Measurements from ENCODE around the gene UFD1. TPM values are rescaled to one million over a fixed set of nuclear protein-coding genes. Genes with fewer than 3 reads are reported as not detected.
"Not testable (repeated sequence)": the region's sequence is repeated elsewhere in the genome, so short reads cannot be mapped to it uniquely, and the experiment has no call there.

The UFD1 gene
- total RNA-seq, 1 donor from 2014 or later, result 99.9 TPM

DNA sequence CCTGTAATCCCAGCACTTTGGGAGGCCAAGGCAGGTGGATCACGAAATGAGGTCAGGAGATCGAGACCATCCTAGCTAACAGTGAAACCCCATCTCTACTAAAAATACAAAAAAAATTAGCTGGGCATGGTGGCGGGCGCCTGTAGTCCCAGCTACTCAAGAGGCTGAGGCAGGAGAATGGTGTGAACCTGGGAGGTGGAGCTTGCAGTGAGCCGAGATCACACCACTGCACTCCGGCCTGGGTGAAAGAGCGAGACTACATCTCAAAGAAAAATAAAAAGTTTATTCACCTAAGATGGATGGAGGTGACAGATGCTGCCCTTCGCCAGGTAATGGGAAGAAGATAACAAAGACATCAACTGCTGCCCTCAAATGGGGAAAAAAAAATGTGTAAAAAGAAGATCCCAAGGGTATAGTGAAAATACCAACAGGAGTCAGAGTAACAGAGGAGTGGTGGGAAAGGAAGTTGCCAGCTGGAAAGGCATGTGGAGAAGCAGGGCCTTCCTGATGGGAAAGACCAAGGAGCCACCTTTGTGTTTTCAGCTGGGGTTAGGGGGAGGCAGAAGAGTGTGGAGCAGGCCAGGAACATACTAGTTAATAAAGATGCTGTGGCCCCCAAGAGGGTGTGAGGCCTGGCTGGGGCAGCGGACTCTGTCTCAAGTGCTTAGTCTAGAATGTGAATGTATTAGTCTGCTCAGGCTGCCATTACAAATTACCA is 42.4 kb downstream of the UFD1 start:
- H3K27me3 Mint-ChIP-seq; H3K4me3 Mint-ChIP-seq; H3K27ac Mint-ChIP-seq; H3K9me3 Mint-ChIP-seq; intact Hi-C loops (cut with micrococcal nuclease); DNase-seq: not testable (repeated sequence)
- Mint-ChIP-seq H3K36me3 (ENCODE audit: low read depth) (peaks cover 25% of the 10 kb centered on the region), H3K4me1 (peaks cover 20% of the 10 kb centered on the region)

DNA sequence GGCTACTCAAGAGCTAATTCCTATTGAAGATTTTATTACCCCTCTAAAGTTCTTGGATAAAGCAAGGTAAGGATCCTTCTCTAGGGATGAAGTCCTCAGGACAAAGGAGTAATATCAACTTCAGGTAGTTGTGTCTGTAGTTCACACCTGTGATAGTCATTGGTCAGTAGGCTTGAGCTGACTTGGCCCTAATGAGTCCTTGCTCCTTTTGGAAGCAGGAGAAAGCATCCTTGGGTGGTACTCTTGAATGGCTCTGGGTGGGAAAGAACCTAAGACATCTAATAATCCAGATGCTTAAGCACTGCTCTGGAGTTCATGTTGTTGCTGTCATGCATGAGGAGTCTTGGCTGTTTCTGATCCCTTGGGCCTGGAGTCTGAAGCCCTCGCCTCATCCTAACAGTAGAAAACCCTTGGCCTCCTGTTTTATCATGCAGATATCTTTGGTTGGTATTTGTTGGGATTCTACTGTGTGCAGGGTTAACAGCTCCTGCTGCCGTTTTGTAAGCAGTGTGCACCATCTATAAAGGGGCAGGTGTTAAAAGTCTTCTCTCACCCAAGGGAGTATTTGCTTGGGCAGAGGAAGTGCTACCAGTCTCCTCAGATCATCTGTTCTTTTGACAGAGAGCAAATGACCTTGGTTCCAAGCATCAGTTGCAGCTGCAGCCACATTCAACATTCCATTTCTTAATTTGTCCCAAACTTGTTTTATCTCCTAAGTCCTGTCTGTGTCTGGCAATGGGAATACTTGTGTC is 44.0 kb downstream of the UFD1 start:
- H3K4me1 Mint-ChIP-seq, result peaks cover 20% of the 10 kb centered on the region
- intact Hi-C loops (cut with micrococcal nuclease), result loop anchor here (5.0 kb wide), 3 partner anchors 143 to 1482 kb away; partner anchors contain the start of genes CLTCL1, CRKL and SLC25A1
- no peaks in the 10 kb centered on the region for H3K27me3 Mint-ChIP-seq
- no peaks in the 10 kb centered on the region for H3K9me3 Mint-ChIP-seq
- no peak overlapping the region for H3K4me3 Mint-ChIP-seq
- DNase-seq, result no peak
- no peak overlapping the region for H3K27ac Mint-ChIP-seq
- peaks cover 22% of the 10 kb centered on the region for H3K36me3 Mint-ChIP-seq (ENCODE audit: low read depth)

DNA sequence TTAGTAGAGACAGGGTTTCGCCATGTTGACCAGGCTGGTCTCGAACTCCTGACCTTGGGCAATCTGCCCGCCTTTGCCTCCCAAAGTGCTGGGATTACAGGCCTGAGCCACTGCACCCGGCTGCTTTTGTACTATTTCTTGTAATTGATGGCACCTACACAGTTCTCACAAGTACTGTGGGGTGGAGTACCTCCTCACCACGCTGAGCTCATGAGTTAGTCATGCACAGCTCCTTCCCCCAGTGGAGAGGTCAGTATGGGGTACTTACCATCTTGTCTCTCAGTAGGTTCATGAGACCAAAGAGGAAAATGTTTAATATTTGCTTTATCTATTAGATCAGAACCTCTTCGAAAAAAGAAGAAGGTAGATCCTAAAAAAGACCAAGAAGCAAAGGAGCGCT is 44.6 kb downstream of the UFD1 start:
- Mint-ChIP-seq H3K4me1 (peaks cover 26% of the 10 kb centered on the region), H3K36me3 (ENCODE audit: low read depth) (peaks cover 25% of the 10 kb centered on the region), H3K9me3 (no peaks in the 10 kb centered on the region), H3K4me3 (peak overlapping the region; percentile 41), H3K27me3 (no peaks in the 10 kb centered on the region), H3K27ac (peak overlapping the region; percentile 29)
- intact Hi-C loops (cut with micrococcal nuclease), result loop anchor here (5.0 kb wide), 3 partner anchors 142 to 1483 kb away; partner anchors contain the start of genes CLTCL1, CRKL and SLC25A1
- no peak for DNase-seq

DNA sequence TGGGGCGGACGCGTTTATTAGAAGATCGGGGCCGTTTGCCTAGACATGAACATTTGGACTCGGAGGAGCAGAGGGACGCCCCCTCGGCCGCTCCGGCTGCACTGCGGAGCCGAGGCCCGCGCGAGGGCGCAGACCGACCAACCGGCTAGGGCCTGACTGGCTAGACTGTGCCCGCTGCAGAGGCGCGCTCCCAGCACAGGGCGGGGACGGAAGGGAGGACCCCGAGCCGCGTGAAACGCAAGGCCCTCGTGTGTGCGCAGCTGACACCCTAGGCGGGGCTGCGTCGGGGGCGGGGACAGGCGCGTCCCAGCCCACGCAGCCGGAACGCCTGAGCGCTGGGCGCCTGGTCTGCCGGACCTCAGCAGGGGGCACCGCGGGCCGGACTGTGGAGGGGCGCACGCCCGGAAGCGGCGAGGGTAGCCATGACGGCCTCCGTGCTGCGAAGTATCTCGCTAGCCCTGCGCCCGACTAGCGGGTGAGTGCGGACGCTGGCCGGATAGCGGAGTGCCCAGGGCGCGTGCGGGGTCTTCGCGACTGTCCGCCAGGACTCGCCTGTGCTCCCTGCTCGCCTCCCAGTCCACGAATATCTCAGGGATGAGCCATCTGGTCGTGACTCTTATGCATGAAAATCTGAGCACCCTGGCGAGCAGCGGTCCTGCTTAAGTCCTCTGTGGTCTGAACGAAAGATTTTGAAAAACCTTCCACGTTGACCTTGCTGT is 46.7 kb downstream of the UFD1 start, which contains the start of gene MRPL40:
Gene MRPL40 (plus strand): TSS at position 413 of the 719 bp plus-strand sequence. CDS start 10 bp downstream, at position 423.
- Mint-ChIP-seq H3K36me3 (ENCODE audit: low read depth) (peaks cover 30% of the 10 kb centered on the region), H3K27me3 (no peaks in the 10 kb centered on the region), H3K27ac (peak within 1 kb of the TSS; percentile 96), H3K4me1 (peaks cover 33% of the 10 kb centered on the region), H3K9me3 (no peaks in the 10 kb centered on the region), H3K4me3 (peak within 1 kb of the TSS; percentile 92)
- intact Hi-C loops (cut with micrococcal nuclease), result loop anchor here (1.0 to 5.0 kb wide), 5 partner anchors 15 to 1485 kb away; partner anchors contain the start of genes C22orf39, CDC45, CLTCL1 and CRKL
- DNase-seq, result peak; percentile 97

DNA sequence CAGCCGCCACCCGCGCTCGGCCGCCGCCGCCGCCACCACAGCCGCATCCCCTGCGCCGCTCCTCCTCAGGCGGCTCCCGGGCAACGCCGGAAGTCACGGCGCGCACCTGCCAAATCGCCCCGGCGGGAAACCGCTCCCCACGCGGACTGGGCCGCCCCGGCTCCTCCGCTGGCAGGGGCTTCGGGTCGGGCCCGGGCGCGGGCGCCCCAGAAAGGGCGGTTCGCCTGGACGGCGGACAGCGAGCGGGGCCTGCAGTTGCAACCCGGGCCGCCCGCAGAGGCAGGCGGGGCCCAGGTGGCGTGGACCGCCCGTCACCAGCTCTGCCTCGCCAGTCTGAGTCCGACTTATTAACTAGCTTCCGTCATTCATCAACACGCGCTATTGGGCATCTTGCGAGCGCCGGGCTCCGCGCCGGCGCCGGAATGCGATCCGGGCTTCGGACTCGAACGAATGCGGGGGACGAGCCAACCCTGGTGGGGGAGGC is 47.3 kb downstream of the UFD1 start, which contains the start of gene HIRA:
Gene HIRA (minus strand): TSS at position 85 of the 484 bp plus-strand sequence. CDS start 257 bp downstream, outside the sequence.
- peaks cover 38% of the 10 kb centered on the region for H3K4me1 Mint-ChIP-seq
- intact Hi-C loops (cut with micrococcal nuclease), result loop anchor here (1.0 to 5.0 kb wide), 6 partner anchors 16 to 1486 kb away; partner anchors contain the start of genes C22orf39, CDC45, CLTCL1 and CRKL
- no peaks in the 10 kb centered on the region for H3K27me3 Mint-ChIP-seq
- peak within 1 kb of the TSS; percentile 96 for H3K27ac Mint-ChIP-seq
- no peaks in the 10 kb centered on the region for H3K9me3 Mint-ChIP-seq
- H3K36me3 Mint-ChIP-seq (ENCODE audit: low read depth), result peaks cover 33% of the 10 kb centered on the region
- DNase-seq, result peak; percentile 97
- H3K4me3 Mint-ChIP-seq, result peak within 1 kb of the TSS; percentile 92

DNA sequence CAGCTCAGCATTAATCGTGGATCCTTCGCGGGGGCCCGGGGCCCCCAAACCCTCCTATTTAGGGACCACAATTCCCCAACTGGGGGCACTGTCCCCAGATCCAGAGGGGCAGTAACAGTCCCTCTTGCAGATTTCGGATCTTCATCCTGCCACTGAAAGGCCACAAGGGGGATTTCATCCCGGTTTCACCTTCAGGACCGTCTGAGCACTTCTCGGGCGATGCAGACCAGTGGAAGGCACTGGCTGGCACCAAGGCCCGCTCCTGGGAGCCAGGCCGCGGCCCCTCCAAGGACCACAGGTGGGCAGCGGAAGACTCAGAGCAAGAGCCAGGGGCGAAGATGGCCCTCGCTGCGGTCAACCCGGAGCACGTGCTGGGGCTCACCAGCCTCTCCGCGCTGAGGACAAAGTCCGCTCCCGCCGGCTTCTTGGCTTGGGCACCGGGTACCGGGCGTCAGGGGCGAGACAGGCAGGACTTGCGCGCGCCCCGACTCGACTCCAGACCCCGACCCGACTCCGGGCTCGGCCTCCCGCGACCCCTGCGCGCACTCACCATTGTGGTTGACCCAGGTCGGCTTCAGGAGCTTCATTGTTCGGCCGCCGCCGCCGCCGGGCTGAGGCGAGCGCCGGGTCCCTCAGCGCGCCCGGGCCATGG is 48.0 kb downstream of the UFD1 start:
- peaks cover 37% of the 10 kb centered on the region for H3K36me3 Mint-ChIP-seq (ENCODE audit: low read depth)
- no peaks in the 10 kb centered on the region for H3K27me3 Mint-ChIP-seq
- intact Hi-C loops (cut with micrococcal nuclease), result loop anchor here (1.0 to 5.0 kb wide), 5 partner anchors 12 to 1486 kb away; partner anchors contain the start of genes CLTCL1, CRKL, ESS2 and SLC25A1
- no peaks in the 10 kb centered on the region for H3K9me3 Mint-ChIP-seq
- DNase-seq, result peak; percentile 78
- peak overlapping the region; percentile 91 for H3K27ac Mint-ChIP-seq
- H3K4me1 Mint-ChIP-seq, result peaks cover 45% of the 10 kb centered on the region
- peak overlapping the region; percentile 92 for H3K4me3 Mint-ChIP-seq

DNA sequence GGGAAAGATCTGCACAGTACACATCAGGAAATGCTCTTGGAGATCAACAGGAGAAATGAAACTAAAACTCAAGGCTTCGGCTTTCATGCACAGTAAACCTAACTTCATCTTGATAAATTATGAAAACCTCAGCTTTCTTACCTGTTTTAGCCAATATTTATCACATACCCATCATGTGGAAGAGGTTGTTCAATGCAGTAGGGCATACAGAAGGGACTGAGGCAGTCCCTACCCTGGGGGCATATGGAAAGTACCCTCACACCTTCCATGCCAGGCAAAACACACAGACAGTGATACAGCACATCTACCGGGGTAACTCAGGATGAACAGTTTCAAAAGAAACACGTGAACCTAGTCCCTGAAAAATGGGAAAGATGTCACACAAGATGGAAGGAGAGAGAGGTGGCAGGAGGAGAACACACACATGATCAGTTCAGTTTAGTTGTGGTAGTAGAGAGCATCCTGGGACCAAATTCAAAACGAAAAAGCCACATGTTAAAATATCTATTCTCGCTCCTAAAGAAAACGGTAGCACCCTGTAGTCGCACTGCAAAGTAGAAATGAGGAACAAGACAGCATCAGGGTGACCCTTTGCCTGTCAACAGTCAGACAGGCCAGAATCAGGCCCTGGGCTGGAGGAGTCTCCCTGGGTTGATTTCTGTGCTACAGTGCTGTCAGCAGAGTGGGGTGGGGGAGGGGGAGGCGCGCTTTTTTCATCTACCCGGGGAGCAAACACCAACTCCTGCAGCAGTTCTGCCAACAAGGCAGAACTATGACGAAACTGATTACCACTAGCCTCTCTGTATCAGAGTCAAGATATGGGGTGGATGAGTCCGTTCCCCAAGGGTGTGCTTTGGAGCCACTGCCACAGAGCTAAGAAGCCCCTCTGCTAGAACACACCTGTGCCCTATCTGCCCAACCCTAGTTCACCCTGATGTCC is 48.8 kb downstream of the UFD1 start:
- no peaks in the 10 kb centered on the region for H3K9me3 Mint-ChIP-seq
- H3K36me3 Mint-ChIP-seq (ENCODE audit: low read depth), result peaks cover 33% of the 10 kb centered on the region
- peak overlapping the region; percentile 91 for H3K27ac Mint-ChIP-seq
- DNase-seq, result peak; percentile 79
- H3K4me1 Mint-ChIP-seq, result peaks cover 46% of the 10 kb centered on the region
- intact Hi-C loops (cut with micrococcal nuclease), result loop anchor here (1.0 to 5.0 kb wide), 4 partner anchors 11 to 1487 kb away; partner anchors contain the start of genes CLTCL1, CRKL and SLC25A1
- no peaks in the 10 kb centered on the region for H3K27me3 Mint-ChIP-seq
- H3K4me3 Mint-ChIP-seq, result peak overlapping the region; percentile 92

DNA sequence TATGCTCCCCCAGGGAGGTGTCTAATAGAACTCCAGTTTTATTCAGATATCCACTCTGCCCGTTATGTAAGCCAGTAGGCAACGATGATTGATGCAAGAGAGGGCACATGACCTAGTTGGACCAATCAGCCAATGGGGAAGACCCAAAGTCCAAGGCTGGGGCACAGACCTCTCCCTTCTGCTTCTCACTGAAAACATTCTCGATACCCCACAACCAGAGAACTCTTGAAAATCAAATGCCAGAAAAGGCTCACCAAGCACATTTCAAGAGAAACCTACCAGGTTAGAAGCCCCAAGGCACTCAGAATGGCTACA is 54.9 kb downstream of the UFD1 start:
- no peak for DNase-seq
- no peak overlapping the region for H3K4me3 Mint-ChIP-seq
- H3K27me3 Mint-ChIP-seq, result no peaks in the 10 kb centered on the region
- intact Hi-C loops (cut with micrococcal nuclease), result no loop called here
- H3K36me3 Mint-ChIP-seq (ENCODE audit: low read depth), result peaks cover 34% of the 10 kb centered on the region
- no peak overlapping the region for H3K27ac Mint-ChIP-seq
- H3K4me1 Mint-ChIP-seq, result peaks cover 69% of the 10 kb centered on the region
- H3K9me3 Mint-ChIP-seq, result no peaks in the 10 kb centered on the region

DNA sequence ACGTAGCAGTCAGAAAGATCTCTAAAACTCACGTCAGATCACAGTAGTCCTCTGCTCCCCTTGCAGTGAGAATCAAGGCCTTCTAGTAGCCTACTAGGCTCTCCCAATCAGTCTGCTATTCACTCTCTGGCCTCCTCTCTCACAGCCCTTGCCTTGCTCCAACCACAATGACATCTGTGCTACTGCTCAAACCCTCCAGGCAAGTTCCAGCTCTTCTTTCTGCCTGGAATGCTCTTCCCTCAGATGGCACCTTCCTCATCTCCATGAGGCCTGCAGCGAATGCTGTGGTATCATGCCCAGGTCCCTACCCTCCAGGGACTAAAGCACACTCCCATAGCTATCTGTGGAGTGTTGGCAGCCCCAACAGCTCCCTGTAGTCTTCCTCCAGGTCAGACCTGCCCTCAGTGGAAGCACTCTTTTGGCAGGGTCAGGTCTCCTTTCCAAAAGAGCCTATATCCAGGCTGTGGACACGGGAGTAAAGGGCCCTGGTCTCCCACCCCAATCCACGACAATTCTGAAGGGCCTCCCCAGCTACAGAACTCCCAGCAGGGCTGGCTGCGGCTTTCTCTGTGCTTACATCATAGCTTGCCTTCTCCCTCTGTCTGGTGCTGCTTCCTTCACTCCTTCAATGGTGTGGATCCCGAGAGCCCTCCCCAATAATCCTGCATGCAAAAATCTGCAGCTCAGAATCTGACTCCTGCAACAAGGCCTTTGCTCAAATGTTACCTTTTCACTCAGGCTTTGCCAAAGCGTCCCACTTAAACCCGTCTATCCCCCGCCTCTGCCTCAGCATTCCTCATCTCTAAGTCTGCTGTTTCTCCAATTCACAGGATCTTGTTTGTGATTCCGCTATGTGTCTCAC is 56.3 kb downstream of the UFD1 start:
- H3K4me1 Mint-ChIP-seq, result peaks cover 66% of the 10 kb centered on the region
- peaks cover 27% of the 10 kb centered on the region for H3K36me3 Mint-ChIP-seq (ENCODE audit: low read depth)
- no peaks in the 10 kb centered on the region for H3K27me3 Mint-ChIP-seq
- H3K27ac Mint-ChIP-seq, result peak overlapping the region; percentile 68
- DNase-seq, result no peak
- no peaks in the 10 kb centered on the region for H3K9me3 Mint-ChIP-seq
- intact Hi-C loops (cut with micrococcal nuclease), result no loop called here
- H3K4me3 Mint-ChIP-seq, result peak overlapping the region; percentile 13

DNA sequence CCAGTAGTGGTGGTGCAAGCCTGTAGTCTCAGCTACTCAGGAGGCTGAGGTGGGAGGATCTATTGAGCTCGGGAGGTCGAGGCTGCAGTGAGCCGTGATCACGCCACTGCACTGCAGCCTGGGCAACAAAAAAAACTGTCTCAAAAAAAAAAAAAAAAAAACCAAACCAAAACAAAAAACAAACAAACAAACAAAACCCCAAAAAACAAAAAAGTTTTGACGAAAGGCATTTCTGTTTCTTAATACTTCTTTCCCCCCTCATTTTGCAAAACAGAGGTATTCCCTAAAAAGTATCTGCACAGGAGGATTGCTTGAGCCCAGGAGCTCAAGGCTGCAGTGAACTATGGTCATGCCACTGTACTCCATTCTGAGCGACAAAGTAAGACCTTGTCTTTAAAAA is 58.7 kb downstream of the UFD1 start:
- intact Hi-C loops (cut with micrococcal nuclease), result no loop called here
- H3K27me3 Mint-ChIP-seq, result no peaks in the 10 kb centered on the region
- peaks cover 24% of the 10 kb centered on the region for H3K36me3 Mint-ChIP-seq (ENCODE audit: low read depth)
- peaks cover 56% of the 10 kb centered on the region for H3K4me1 Mint-ChIP-seq
- peak overlapping the region; percentile 52 for H3K4me3 Mint-ChIP-seq
- no peaks in the 10 kb centered on the region for H3K9me3 Mint-ChIP-seq
- DNase-seq, result no peak
- H3K27ac Mint-ChIP-seq, result peak overlapping the region; percentile 83

DNA sequence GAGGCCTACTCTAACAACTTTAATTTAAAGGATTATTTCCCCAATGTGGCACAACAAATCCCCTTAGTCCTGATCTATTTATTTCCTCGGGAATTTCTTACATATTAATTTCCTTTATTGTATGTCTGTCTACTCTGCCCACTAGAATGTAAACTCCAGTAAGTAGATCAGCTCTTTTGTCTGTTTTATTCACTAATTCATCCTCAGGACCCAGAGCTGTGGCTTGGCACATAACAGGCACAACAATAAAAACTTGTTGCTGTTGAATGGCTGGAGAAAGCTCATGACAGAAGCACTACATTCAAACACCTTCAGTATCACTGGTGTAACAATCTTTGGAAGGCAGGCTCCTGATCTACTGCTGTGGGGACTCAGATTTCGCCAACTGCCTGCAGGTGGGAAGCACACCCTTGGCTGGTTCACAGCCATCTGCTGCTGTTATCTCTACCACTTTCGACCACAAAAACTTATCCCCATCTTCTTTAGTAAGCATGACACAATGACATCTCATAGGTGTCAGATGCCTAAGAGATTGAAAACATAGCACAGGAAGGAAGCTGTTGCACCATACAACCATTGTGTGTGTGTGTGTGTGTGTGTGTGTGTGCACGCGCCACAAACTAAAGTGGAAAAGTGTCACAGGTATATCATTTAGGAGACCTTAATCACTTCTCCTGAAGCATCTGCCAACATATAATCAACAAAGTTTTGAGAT is 59.4 kb downstream of the UFD1 start:
- H3K36me3 Mint-ChIP-seq (ENCODE audit: low read depth), result peaks cover 21% of the 10 kb centered on the region
- peak overlapping the region; percentile 52 for H3K4me3 Mint-ChIP-seq
- peak; percentile 84 for DNase-seq
- H3K27ac Mint-ChIP-seq, result peak overlapping the region; percentile 83
- H3K4me1 Mint-ChIP-seq, result peaks cover 57% of the 10 kb centered on the region
- H3K9me3 Mint-ChIP-seq, result no peaks in the 10 kb centered on the region
- intact Hi-C loops (cut with micrococcal nuclease), result loop anchor here (1.0 kb wide), 2 partner anchors 11 to 28 kb away; partner anchors contain the start of gene C22orf39
- H3K27me3 Mint-ChIP-seq, result no peaks in the 10 kb centered on the region

All from activated CD4-positive, alpha-beta T cell treated with anti-CD3 and anti-CD28 coated beads, Interleukin-2, amount 10 ng/mL, durations not matched to agents 24 days and 14 days (primary cell).